Measurements from ENCODE around the gene FIG4.

- TF ChIP-seq CTCF (conservative IDR thresholded peaks at IDR 0.05; ENCODE audit: low read length) (no peak), EZH2phosphoT487 (IDR thresholded peaks at IDR 0.05; ENCODE audit: borderline replicate concordance) (no peak)
Observed at GRCh38 chr6:109672839-109673238, 18.3 kb upstream of the FIG4 start.
